Measurements from ENCODE around the gene CCDC74A.
"Not testable (repeated sequence)": the region's sequence is repeated elsewhere in the genome, so short reads cannot be mapped to it uniquely, and the experiment has no call there.

DNA sequence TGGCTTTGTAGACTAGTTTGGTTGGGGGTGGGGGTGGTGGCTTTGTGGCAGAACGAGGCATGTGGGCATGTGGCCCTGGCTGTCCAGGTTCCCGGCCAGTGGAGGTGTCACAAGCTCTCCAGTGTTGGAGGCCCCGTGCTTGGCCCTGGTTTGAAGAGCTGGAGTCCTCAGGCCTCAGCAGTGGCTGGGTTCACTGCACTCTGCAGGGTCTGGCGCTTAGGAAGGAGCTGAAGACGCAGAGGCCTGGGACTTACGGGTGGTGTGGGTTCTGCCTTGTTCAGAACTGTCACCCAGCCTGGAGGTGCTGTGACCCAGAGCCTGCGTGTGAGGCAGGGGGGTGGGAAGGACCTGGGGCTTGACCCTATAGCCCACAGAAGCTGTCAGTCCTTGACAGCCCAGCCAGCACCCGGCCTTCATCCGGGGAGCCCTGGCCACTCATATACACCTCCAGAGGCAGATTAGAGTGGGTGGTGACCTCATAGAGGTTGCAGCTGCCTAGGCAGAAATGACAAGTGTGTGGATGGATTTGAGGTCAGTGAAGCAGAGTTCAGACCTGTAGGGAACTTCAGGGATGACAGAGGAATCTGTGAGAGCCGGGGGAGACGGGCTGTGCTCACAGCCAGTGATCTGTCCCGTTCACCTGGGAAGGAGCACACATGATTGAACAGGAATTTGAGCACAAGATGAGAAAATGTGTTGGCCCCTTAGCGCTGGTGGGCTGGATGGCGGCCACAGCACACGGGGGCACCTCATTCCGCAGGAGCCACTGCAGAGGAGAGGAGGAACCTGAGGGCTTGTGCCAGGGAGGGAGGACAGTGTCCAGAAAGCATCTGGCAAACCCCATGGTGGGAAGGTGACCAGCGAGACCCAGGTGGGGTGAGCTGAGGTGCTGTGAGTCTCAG, 15.5 kb upstream of the CCDC74A start:
- TF ChIP-seq, protein P1, sequence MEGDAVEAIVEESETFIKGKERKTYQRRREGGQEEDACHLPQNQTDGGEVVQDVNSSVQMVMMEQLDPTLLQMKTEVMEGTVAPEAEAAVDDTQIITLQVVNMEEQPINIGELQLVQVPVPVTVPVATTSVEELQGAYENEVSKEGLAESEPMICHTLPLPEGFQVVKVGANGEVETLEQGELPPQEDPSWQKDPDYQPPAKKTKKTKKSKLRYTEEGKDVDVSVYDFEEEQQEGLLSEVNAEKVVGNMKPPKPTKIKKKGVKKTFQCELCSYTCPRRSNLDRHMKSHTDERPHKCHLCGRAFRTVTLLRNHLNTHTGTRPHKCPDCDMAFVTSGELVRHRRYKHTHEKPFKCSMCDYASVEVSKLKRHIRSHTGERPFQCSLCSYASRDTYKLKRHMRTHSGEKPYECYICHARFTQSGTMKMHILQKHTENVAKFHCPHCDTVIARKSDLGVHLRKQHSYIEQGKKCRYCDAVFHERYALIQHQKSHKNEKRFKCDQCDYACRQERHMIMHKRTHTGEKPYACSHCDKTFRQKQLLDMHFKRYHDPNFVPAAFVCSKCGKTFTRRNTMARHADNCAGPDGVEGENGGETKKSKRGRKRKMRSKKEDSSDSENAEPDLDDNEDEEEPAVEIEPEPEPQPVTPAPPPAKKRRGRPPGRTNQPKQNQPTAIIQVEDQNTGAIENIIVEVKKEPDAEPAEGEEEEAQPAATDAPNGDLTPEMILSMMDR (IDR thresholded peaks at IDR 0.05; ENCODE audit: low read depth, low read length) = not testable (repeated sequence)
- not testable (repeated sequence) for TF ChIP-seq EZH2phosphoT487 (IDR thresholded peaks at IDR 0.05; ENCODE audit: low read depth)
